ENCODE results near the gene MYBPC3. TPM values are rescaled to one million over a fixed set of nuclear protein-coding genes. Genes with fewer than 3 reads are reported as not detected.
A peak's percentile ranks its signal among the peaks of the same experiment; 100 is the strongest.

Gene MYBPC3
- total RNA-seq, 1 donor from 2014 or later, result not detected

DNA sequence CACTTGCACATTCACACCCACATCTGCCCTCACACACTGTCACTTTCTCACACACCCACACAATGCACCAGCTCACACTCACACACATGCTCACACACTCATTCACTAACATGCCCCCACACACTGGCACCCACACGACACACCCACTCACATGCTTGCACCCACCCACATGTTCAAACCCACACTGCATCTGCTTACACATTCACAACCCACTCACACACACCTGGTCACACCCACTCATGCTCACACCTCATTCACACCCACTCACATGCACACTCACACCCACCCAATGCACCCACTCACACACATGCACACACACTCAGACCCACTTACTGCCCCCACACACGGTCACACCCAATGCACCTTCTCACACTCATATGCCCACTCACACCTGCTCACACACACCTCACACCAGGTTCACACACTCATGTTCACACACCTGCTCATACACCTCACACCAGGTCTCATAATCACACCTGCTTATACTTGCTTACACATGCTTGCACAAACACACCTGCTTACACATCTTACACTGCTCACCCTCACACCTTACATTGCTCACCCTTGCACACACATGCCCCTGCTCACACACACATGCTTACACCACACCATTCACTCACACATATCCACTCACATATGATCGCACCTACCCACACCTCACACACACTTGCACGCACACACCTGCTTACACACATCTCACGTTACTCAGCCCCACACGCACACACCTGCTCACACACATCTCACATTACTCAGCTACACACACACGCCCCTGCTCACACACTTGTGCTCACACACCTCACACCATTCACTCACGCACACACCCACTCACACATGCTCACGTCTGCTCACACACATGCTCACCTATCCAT is 3.9 kb upstream of the MYBPC3 start:
- Histone ChIP-seq H3K27me3 (no peaks in the 10 kb centered on the region), H3K4me1 (peaks cover 13% of the 10 kb centered on the region), H3K27ac (no peak overlapping the region), H3K4me3 (no peak overlapping the region), H3K36me3 (no peaks in the 10 kb centered on the region), H3K9me3 (no peaks in the 10 kb centered on the region)
- TF ChIP-seq POLR2AphosphoS5 (IDR thresholded peaks at IDR 0.05; ENCODE audit: insufficient read depth in 1 of 2, low read depth in 1 of 2) (no peak), POLR2A (IDR thresholded peaks at IDR 0.05) (no peak)
- TF ChIP-seq, protein P1, sequence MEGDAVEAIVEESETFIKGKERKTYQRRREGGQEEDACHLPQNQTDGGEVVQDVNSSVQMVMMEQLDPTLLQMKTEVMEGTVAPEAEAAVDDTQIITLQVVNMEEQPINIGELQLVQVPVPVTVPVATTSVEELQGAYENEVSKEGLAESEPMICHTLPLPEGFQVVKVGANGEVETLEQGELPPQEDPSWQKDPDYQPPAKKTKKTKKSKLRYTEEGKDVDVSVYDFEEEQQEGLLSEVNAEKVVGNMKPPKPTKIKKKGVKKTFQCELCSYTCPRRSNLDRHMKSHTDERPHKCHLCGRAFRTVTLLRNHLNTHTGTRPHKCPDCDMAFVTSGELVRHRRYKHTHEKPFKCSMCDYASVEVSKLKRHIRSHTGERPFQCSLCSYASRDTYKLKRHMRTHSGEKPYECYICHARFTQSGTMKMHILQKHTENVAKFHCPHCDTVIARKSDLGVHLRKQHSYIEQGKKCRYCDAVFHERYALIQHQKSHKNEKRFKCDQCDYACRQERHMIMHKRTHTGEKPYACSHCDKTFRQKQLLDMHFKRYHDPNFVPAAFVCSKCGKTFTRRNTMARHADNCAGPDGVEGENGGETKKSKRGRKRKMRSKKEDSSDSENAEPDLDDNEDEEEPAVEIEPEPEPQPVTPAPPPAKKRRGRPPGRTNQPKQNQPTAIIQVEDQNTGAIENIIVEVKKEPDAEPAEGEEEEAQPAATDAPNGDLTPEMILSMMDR (IDR thresholded peaks at IDR 0.05), result no peak
- DNase-seq (ENCODE audit: extremely low spot score in 2 of 2), result no peak
- intact Hi-C loops (cut with DNase I), result loop anchor here (10.0 kb wide), 2 partner anchors 72 to 462 kb away; no protein-coding TSS in a partner anchor

DNA sequence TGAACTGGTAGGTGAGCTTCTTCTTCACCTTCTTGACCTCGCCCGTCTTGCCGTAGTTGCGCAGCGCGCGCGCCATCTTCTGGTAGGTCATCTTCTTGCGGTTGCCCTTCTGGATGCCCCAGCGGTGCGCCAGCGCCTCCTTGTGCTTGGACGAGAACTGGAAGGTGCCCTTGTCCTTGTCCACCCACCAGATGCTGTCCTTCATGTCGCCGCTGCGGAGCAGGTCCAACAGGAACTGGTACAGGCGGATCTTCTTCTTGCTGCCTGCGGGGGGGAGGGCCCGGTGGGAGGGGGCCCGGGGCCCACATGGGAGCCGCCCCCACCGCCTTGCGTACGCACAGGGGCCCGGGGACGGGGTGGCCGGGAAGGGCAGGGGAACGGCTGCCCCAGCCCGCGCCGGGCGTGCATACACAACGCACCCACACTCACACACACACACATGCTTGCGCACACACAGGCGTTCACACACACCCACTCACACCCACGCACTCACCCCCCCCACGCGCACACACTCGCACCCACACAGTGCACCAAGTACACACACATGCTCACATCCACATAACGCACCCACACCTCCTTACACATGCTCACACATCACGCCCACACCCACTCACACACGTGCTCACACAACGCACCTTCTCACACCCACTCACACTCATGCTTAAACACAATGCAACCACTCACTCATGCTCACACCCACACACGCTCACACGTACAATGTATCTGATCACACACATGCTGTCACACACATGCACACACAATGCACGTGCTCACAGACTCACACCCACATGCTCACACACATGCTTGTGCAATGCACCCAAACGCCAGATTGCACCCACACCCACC is 3.0 kb upstream of the MYBPC3 start:
- TF ChIP-seq, protein P1 (IDR thresholded peaks at IDR 0.05), result peak; percentile 80 to 91 (median 86)
- TF ChIP-seq POLR2A (IDR thresholded peaks at IDR 0.05), result no peak
- peak; percentile 40 to 67 for TF ChIP-seq POLR2AphosphoS5 (IDR thresholded peaks at IDR 0.05; ENCODE audit: insufficient read depth in 1 of 2, low read depth in 1 of 2)
- DNase-seq (ENCODE audit: extremely low spot score in 2 of 2), result no peak
- Histone ChIP-seq H3K27me3 (no peaks in the 10 kb centered on the region), H3K36me3 (no peaks in the 10 kb centered on the region), H3K4me3 (peak overlapping the region; percentile 48 to 50), H3K9me3 (no peaks in the 10 kb centered on the region), H3K4me1 (peaks cover 13% of the 10 kb centered on the region), H3K27ac (peak overlapping the region; percentile 64)
- intact Hi-C loops (cut with DNase I), result loop anchor here (10.0 kb wide), 2 partner anchors 71 to 461 kb away; no protein-coding TSS in a partner anchor

DNA sequence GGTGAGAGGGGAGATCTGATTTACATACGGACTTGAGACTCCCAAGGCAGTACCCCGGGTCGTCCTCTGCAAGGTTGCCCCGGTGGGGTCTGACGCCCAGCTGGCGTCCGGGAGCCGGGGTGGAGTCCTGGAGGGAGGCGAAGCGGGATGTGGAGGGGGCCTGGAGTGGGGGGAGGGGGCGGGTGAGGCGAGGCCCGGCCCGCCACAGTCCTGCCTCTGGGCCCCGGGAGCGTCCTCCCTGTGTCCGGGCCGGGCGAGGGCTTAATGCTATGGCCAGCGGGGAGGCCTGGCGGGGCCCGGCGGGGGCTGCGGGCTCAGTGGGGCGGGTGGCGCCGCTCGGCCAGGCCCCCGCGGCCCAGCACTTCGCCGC is 2.4 kb upstream of the MYBPC3 start:
- intact Hi-C loops (cut with DNase I), result loop anchor here (5.0 to 10.0 kb wide), 3 partner anchors 70 to 460 kb away; partner anchors contain the start of gene ARFGAP2

DNA sequence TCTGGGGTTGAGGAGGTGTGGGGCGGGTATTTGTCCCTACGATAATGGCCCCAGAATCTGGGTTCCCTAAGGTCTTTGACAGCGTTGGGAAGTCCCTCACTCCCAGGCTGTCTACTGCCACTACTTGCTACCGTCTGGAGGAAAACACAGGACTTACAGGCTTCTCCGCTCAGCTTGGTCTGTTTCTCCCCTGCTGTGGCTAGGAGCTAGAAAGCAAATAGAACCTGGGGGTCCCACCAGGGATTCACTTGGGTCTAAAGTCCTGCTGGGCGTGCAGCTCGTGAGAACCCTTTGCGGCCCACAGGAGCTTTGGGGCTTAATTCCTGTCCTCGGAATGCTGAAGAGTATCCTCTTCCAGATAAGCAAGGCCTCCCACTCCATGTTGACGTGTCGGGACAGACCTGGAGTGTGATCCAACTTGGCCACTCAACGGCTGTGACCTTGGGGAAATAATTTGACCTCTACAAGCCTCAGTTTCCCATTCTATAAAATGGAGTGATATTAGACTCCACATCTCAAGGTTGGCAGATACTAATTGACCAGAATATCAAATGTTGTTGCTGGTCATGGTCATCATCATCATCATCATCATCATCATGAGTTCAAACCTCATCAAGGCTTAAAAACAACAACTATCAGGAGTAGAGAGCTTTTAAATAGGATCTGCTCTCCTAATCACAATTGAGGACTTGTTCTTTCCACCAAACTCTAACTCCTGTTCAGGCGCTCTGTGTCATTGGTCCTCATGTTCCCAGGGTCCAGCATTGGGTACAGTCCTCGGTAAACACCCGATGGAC is 1.7 kb upstream of the MYBPC3 start:
- Histone ChIP-seq H3K4me3 (no peak overlapping the region), H3K9me3 (no peaks in the 10 kb centered on the region), H3K36me3 (no peaks in the 10 kb centered on the region), H3K27ac (no peak overlapping the region), H3K4me1 (peaks cover 13% of the 10 kb centered on the region), H3K27me3 (no peaks in the 10 kb centered on the region)
- DNase-seq (ENCODE audit: extremely low spot score in 2 of 2), result no peak
- intact Hi-C loops (cut with DNase I), result loop anchor here (5.0 to 10.0 kb wide), 3 partner anchors 69 to 459 kb away; partner anchors contain the start of gene ARFGAP2
- no peak for TF ChIP-seq POLR2A (IDR thresholded peaks at IDR 0.05)
- TF ChIP-seq, protein P1 (IDR thresholded peaks at IDR 0.05), result no peak
- TF ChIP-seq POLR2AphosphoS5 (IDR thresholded peaks at IDR 0.05; ENCODE audit: insufficient read depth in 1 of 2, low read depth in 1 of 2), result no peak

More for the DNA sequence above, 2.4 kb upstream of the MYBPC3 start:
- Histone ChIP-seq H3K27ac (peak overlapping the region; percentile 64), H3K27me3 (no peaks in the 10 kb centered on the region), H3K9me3 (no peaks in the 10 kb centered on the region), H3K4me1 (peaks cover 13% of the 10 kb centered on the region), H3K4me3 (peak overlapping the region; percentile 48 to 50), H3K36me3 (no peaks in the 10 kb centered on the region)
- TF ChIP-seq POLR2AphosphoS5 (IDR thresholded peaks at IDR 0.05; ENCODE audit: insufficient read depth in 1 of 2, low read depth in 1 of 2) (no peak), POLR2A (IDR thresholded peaks at IDR 0.05) (no peak)
- DNase-seq (ENCODE audit: extremely low spot score in 2 of 2), result no peak

Measured in vagina (tissue), 2 donors.